ENCODE measurements around the gene TICAM2. TPM values are rescaled to one million over a fixed set of nuclear protein-coding genes. Genes with fewer than 3 reads are reported as not detected.
"Not testable (repeated sequence)": the region's sequence is repeated elsewhere in the genome, so short reads cannot be mapped to it uniquely, and the experiment has no call there.

The TICAM2 gene
- 9.1 and 19.1 TPM in 2 replicates for total RNA-seq (ENCODE audit: low replicate concordance)

GRCh38 chr5:115601701-115602590 is at the start of gene TICAM2:
Gene TICAM2 (minus strand): TSS chr5:115602479. CDS start chr5:115581256, 21,223 bp downstream.
- peak within 1 kb of the TSS; percentile 74 for H3K4me3 ChIP-seq (ENCODE audit: low read depth, low read length)
- TF ChIP-seq CTCF (IDR thresholded peaks at IDR 0.05; ENCODE audit: insufficient read depth, low read length): peak; percentile 12
- peak; percentile 67 for DNase-seq (ENCODE audit: low read depth)

GRCh38 chr5:115649541-115649940 is 47.3 kb upstream of the TICAM2 start:
- DNase-seq (ENCODE audit: low read depth): no peak
- no peak overlapping the region for H3K4me3 ChIP-seq (ENCODE audit: low read depth, low read length)
- no peak for TF ChIP-seq CTCF (IDR thresholded peaks at IDR 0.05; ENCODE audit: insufficient read depth, low read length)

- TF ChIP-seq CTCF (IDR thresholded peaks at IDR 0.05; ENCODE audit: insufficient read depth, low read length): no peak
These were observed 45.8 kb upstream of the TICAM2 start for GRCh38 chr5:115648056-115648455.

GRCh38 chr5:115645386-115645785 is 43.1 kb upstream of the TICAM2 start:
- not testable (repeated sequence) for DNase-seq (ENCODE audit: low read depth); H3K4me3 ChIP-seq (ENCODE audit: low read depth, low read length)

More at GRCh38 chr5:115648056-115648455, 45.8 kb upstream of the TICAM2 start:
- no peak overlapping the region for H3K4me3 ChIP-seq (ENCODE audit: low read depth, low read length)
- DNase-seq (ENCODE audit: low read depth): no peak

- no peak for TF ChIP-seq CTCF (IDR thresholded peaks at IDR 0.05; ENCODE audit: insufficient read depth, low read length)
- no peak overlapping the region for H3K4me3 ChIP-seq (ENCODE audit: low read depth, low read length)
- no peak for DNase-seq (ENCODE audit: low read depth)
These were observed 41.8 kb upstream of the TICAM2 start for GRCh38 chr5:115644046-115644445.

- no peak overlapping the region for H3K4me3 ChIP-seq (ENCODE audit: low read depth, low read length)
- TF ChIP-seq CTCF (IDR thresholded peaks at IDR 0.05; ENCODE audit: insufficient read depth, low read length): no peak
- DNase-seq (ENCODE audit: low read depth): peak; percentile 56
These were observed 39.7 kb upstream of the TICAM2 start for GRCh38 chr5:115641948-115642347.

GRCh38 chr5:115640274-115640673 is 38.0 kb upstream of the TICAM2 start:
- no peak overlapping the region for H3K4me3 ChIP-seq (ENCODE audit: low read depth, low read length)
- TF ChIP-seq CTCF (IDR thresholded peaks at IDR 0.05; ENCODE audit: insufficient read depth, low read length): no peak
- no peak for DNase-seq (ENCODE audit: low read depth)
